H9 (cell line): Measurements from ENCODE around the gene CADPS. TPM values are rescaled to one million over a fixed set of nuclear protein-coding genes. Genes with fewer than 3 reads are reported as not detected.

Source experiments
- DNase-seq: peaks from one replicate; pipeline ENCODE4 v3.0.0-alpha.2; 2017
- H2AFZ ChIP-seq: one replicate; pipeline ENCODE4 v1.6.1; 2013; ENCODE audit warnings: mild to moderate bottlenecking, low read length, control low read depth, moderate library complexity
- H2AK5ac ChIP-seq: 2 replicates; pipeline ENCODE4 v1.6.1; 2013; ENCODE audit warnings: low read length, control low read depth, mixed read lengths; ENCODE audit not compliant: insufficient read length
- H2BK120ac ChIP-seq: one replicate; pipeline ENCODE4 v1.6.1; 2013; ENCODE audit warnings: low read depth, mild to moderate bottlenecking, low read length, control low read depth, inconsistent platforms; ENCODE audit not compliant: poor library complexity, severe bottlenecking
- H2BK12ac ChIP-seq: 2 replicates; pipeline ENCODE4 v1.6.1; 2013; ENCODE audit warnings: low read length, control low read depth, mixed read lengths, low read depth; ENCODE audit not compliant: insufficient read length
- H2BK15ac ChIP-seq: 2 replicates; pipeline ENCODE4 v1.6.1; 2013; ENCODE audit warnings: low read depth, low read length, control low read depth
- H2BK20ac ChIP-seq: one replicate; pipeline ENCODE4 v1.6.1; 2013; ENCODE audit warnings: low read depth, mild to moderate bottlenecking, low read length, control low read depth, inconsistent platforms; ENCODE audit not compliant: poor library complexity, severe bottlenecking
- H2BK5ac ChIP-seq: 2 replicates; pipeline ENCODE4 v1.6.1; 2013; ENCODE audit warnings: low read length, control low read depth, mixed read lengths; ENCODE audit not compliant: insufficient read length
- H3K14ac ChIP-seq: 2 replicates; pipeline ENCODE4 v1.6.1; 2013; ENCODE audit warnings: low read length, control low read depth; ENCODE audit not compliant: insufficient read depth
- H3K18ac ChIP-seq: 2 replicates; pipeline ENCODE4 v1.6.1; 2013; ENCODE audit warnings: low read depth, mild to moderate bottlenecking, mixed read lengths, low read length, control low read depth; ENCODE audit not compliant: insufficient read length
- H3K23ac ChIP-seq: 2 replicates; pipeline ENCODE4 v1.6.1; 2013; ENCODE audit warnings: low read length, control low read depth, mixed read lengths, low read depth; ENCODE audit not compliant: insufficient read length
- H3K23me2 ChIP-seq: 2 replicates; pipeline ENCODE4 v1.6.1; 2013; ENCODE audit warnings: low read depth, mild to moderate bottlenecking, mixed read lengths, low read length, control low read depth; ENCODE audit not compliant: insufficient read length, poor library complexity, severe bottlenecking
- H3K27ac ChIP-seq: 2 replicates; pipeline ENCODE4 v1.5.1; 2013; ENCODE audit warnings: low read length, control low read depth, mixed read lengths, low read depth; ENCODE audit not compliant: insufficient read length
- H3K27me3 ChIP-seq: 2 replicates; pipeline ENCODE4 v1.6.1; 2013; ENCODE audit warnings: low read length, control low read depth, inconsistent platforms; ENCODE audit not compliant: insufficient read depth
- H3K4ac ChIP-seq: 2 replicates; pipeline ENCODE4 v1.6.1; 2013; ENCODE audit warnings: low read depth, mild to moderate bottlenecking, control low read depth, inconsistent platforms, low read length, moderate library complexity
- H3K4me1 ChIP-seq: 2 replicates; pipeline ENCODE4 v1.6.1; 2013; ENCODE audit warnings: low read length, control low read depth, inconsistent platforms; ENCODE audit not compliant: insufficient read depth
- H3K4me2 ChIP-seq: 2 replicates; pipeline ENCODE4 v1.6.1; 2013; ENCODE audit warnings: low read length, control low read depth, mixed read lengths; ENCODE audit not compliant: insufficient read length, insufficient read depth
- H3K56ac ChIP-seq: 2 replicates; pipeline ENCODE4 v1.6.1; 2013; ENCODE audit warnings: low read depth, mild to moderate bottlenecking, mixed read lengths, low read length, control low read depth; ENCODE audit not compliant: insufficient read length
- H3K79me1 ChIP-seq: 2 replicates; pipeline ENCODE4 v1.6.1; 2013; ENCODE audit warnings: low read depth, mild to moderate bottlenecking, moderate library complexity, low read length, control low read depth, inconsistent platforms; ENCODE audit not compliant: insufficient read depth, poor library complexity, severe bottlenecking
- H3K79me2 ChIP-seq: 2 replicates; pipeline ENCODE4 v1.6.1; 2013; ENCODE audit warnings: low read length, control low read depth, inconsistent platforms; ENCODE audit not compliant: insufficient read depth
- H3K9ac ChIP-seq: 2 replicates; pipeline ENCODE4 v1.6.1; 2013; ENCODE audit warnings: low read length, control low read depth, mixed read lengths; ENCODE audit not compliant: insufficient read length; ENCODE audit errors: extremely low read depth
- H3K9me3 ChIP-seq: one replicate; pipeline ENCODE4 v1.6.1; 2013; ENCODE audit warnings: low read depth, low read length, inconsistent platforms; ENCODE audit not compliant: control insufficient read depth
- H3T11ph ChIP-seq: one replicate; pipeline ENCODE4 v1.6.1; 2013; ENCODE audit warnings: mild to moderate bottlenecking, low read length, control low read depth, inconsistent platforms
- H4K20me1 ChIP-seq: one replicate; pipeline ENCODE4 v1.6.1; 2013; ENCODE audit not compliant: control insufficient read depth, insufficient read length, insufficient read depth
- H4K5ac ChIP-seq: 2 replicates; pipeline ENCODE4 v1.6.1; 2013; ENCODE audit warnings: low read depth, mild to moderate bottlenecking, mixed read lengths, low read length, control low read depth; ENCODE audit not compliant: insufficient read length
- H4K8ac ChIP-seq: replicated peaks from 2 replicates; pipeline ENCODE4 v1.6.1; 2013; ENCODE audit warnings: low read length, control low read depth, mixed read lengths, low read depth; ENCODE audit not compliant: insufficient read length
- H4K91ac ChIP-seq: 2 replicates; pipeline ENCODE4 v1.6.1; 2013; ENCODE audit warnings: low read depth, mild to moderate bottlenecking, moderate library complexity, mixed read lengths, low read length, control low read depth; ENCODE audit not compliant: insufficient read length
- H3K27ac Mint-ChIP-seq, 3 experiments: 2 replicates in 2 of 3; 3 replicates in 1 of 3; pipeline ENCODE4 v1.8.0; 2020 to 2021; ENCODE audit warnings: mixed read lengths in 3 of 3, mild to moderate bottlenecking in 1 of 3, moderate library complexity in 1 of 3
- H3K27me3 Mint-ChIP-seq: 2 replicates; pipeline ENCODE4 v1.8.0; 2021; ENCODE audit warnings: low read depth, mild to moderate bottlenecking, moderate library complexity, mixed read lengths
- H3K36me3 Mint-ChIP-seq, 3 experiments: 2 replicates in 2 of 3; 3 replicates in 1 of 3; pipeline ENCODE4 v1.8.0; 2020 to 2021; ENCODE audit warnings: low read depth in 3 of 3, mixed read lengths in 3 of 3; ENCODE audit not compliant: insufficient read depth in 1 of 3
- H3K4me1 Mint-ChIP-seq, 2 experiments: 2 replicates each; pipeline ENCODE4 v1.8.0; 2020; ENCODE audit warnings: mixed read lengths in 2 of 2
- H3K4me3 Mint-ChIP-seq, 2 experiments: 2 replicates in 1 of 2; 3 replicates in 1 of 2; pipeline ENCODE4 v1.8.0; 2020 to 2021; ENCODE audit warnings: mild to moderate bottlenecking in 2 of 2, mixed read lengths in 2 of 2, moderate library complexity in 1 of 2
- H3K9me3 Mint-ChIP-seq, 2 experiments: 2 replicates in 1 of 2; 3 replicates in 1 of 2; pipeline ENCODE4 v1.8.0; 2020; ENCODE audit warnings: mild to moderate bottlenecking in 2 of 2, mixed read lengths in 2 of 2, moderate library complexity in 1 of 2
- WGBS: extraction: QIAGEN DNeasy Blood & Tissue Kit; methylation state at CpG from one replicate; pipeline ENCODE4 v1.1.7; 2013; ENCODE audit warnings: missing lambda C conversion rate, low lambda C conversion rate, mixed read lengths; ENCODE audit not compliant: insufficient read length; ENCODE audit errors: extremely low coverage; 5-methylcytosine and 5-hydroxymethylcytosine counted together
- total RNA-seq: library from RNA; stranded (reverse); gene quantifications from 2 replicates; pipeline ENCODE4 v1.2.1, GENCODE V29; 2021
- TF ChIP-seq, protein P1 (sequence below): fragments of 200-600 bp; sonication (generic); conservative IDR thresholded peaks from 3 replicates; pipeline ENCODE4 v1.8.0; 2021; ENCODE audit warnings: antibody characterized with exemption, mild to moderate bottlenecking

CADPS gene
- total RNA-seq, 1 experiment from 2014 or later: 6.6 TPM

DNA sequence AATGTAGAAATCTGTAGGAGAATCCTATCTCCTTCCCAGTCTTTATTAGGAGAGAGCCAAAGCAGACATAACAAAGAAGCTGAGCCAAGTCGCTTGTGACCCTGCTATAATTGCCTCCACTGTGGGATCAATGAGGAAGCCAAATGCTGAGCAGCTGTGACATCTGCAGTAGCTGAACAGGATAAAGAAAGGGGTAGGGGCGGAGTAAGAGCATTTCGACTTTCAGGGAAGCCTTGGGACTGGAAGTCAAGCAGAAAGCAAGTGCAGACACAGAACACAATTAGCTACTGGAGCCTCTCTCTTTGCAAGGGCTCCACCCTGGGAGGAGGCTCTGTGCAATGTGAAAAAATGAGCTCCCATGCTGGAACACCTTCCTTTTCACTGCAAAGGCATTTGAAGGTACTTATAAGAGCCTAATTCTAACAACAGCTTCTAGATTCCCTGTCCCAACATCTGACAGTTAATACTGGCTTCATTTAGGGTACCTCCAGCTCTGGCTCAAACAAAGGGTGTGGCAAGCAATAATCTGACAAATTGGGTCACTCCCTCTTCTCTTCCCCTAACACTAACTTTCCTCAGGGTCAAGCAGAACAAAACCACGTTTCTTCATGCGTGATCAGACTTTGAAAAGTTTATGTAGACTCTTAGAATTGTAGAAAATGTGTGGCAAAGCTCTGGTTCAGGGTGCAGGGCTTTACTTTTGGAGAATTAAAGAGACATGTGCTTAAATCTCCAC, 166.4 kb downstream of the CADPS start:
- no peak overlapping the region for H2AFZ ChIP-seq
- no peak overlapping the region for H3K56ac ChIP-seq
- no peaks in the 10 kb centered on the region for H3K9me3 ChIP-seq
- peaks cover 9% of the 10 kb centered on the region; the same call in 1 of the 2 replicates for H3K4me1 ChIP-seq
- H3T11ph ChIP-seq: no peak overlapping the region
- no peaks in the 10 kb centered on the region for H3K9me3 Mint-ChIP-seq
- no peak overlapping the region for H3K4me3 Mint-ChIP-seq
- peak overlapping the region; percentile 5 to 89 (median 76); a peak in 6 of 7 replicates for H3K27ac Mint-ChIP-seq
- no peak overlapping the region for H4K8ac ChIP-seq
- no peaks in the 10 kb centered on the region for H3K79me1 ChIP-seq
- no peak overlapping the region for H3K4ac ChIP-seq
- H4K91ac ChIP-seq: no peak overlapping the region
- no peaks in the 10 kb centered on the region for H3K79me2 ChIP-seq
- no peaks in the 10 kb centered on the region for H3K36me3 Mint-ChIP-seq
- no peak overlapping the region for H3K9ac ChIP-seq
- no peaks in the 10 kb centered on the region for H3K27me3 Mint-ChIP-seq
- H2BK120ac ChIP-seq: no peak overlapping the region
- H4K20me1 ChIP-seq: no peaks in the 10 kb centered on the region
- H3K23ac ChIP-seq: no peak overlapping the region
- DNase-seq: peak; percentile 33
- TF ChIP-seq, protein P1, sequence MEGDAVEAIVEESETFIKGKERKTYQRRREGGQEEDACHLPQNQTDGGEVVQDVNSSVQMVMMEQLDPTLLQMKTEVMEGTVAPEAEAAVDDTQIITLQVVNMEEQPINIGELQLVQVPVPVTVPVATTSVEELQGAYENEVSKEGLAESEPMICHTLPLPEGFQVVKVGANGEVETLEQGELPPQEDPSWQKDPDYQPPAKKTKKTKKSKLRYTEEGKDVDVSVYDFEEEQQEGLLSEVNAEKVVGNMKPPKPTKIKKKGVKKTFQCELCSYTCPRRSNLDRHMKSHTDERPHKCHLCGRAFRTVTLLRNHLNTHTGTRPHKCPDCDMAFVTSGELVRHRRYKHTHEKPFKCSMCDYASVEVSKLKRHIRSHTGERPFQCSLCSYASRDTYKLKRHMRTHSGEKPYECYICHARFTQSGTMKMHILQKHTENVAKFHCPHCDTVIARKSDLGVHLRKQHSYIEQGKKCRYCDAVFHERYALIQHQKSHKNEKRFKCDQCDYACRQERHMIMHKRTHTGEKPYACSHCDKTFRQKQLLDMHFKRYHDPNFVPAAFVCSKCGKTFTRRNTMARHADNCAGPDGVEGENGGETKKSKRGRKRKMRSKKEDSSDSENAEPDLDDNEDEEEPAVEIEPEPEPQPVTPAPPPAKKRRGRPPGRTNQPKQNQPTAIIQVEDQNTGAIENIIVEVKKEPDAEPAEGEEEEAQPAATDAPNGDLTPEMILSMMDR: no peak
- H4K5ac ChIP-seq: no peak overlapping the region
- no peak overlapping the region for H2BK5ac ChIP-seq
- no peak overlapping the region for H2BK15ac ChIP-seq
- H3K4me1 Mint-ChIP-seq: peaks cover 28 to 38% of the 10 kb centered on the region in 2 experiments
- no peak overlapping the region for H2AK5ac ChIP-seq
- H3K18ac ChIP-seq: no peak overlapping the region
- no peaks in the 10 kb centered on the region for H3K27me3 ChIP-seq
- H2BK12ac ChIP-seq: no peak overlapping the region
- no peaks in the 10 kb centered on the region for H3K23me2 ChIP-seq
- H3K4me2 ChIP-seq: no peak overlapping the region
- WGBS: no CpG with 5 or more reads among the region's 5 CpGs
- H3K27ac ChIP-seq: no peak overlapping the region
- no peak overlapping the region for H2BK20ac ChIP-seq
- H3K14ac ChIP-seq: no peak overlapping the region; the same call in 1 of the 2 replicates
